WTC11 (cell line): ENCODE results near the gene ZNF548. TPM values are rescaled to one million over a fixed set of nuclear protein-coding genes. Genes with fewer than 3 reads are reported as not detected.

Experiments used
- AFF4 ChIP-seq: sonication (generic); formaldehyde crosslinking; IDR thresholded peaks from 2 replicates; pipeline ENCODE4 v1.8.1; 2023; ENCODE audit warnings: mild to moderate bottlenecking, missing genetic modification reagents, borderline replicate concordance
- ATF1 ChIP-seq: sonication (generic); formaldehyde crosslinking; IDR thresholded peaks from 2 replicates; pipeline ENCODE4 v1.8.1; 2023; ENCODE audit warnings: mild to moderate bottlenecking, moderate library complexity, missing genetic modification reagents
- ATF3 ChIP-seq: sonication (generic); formaldehyde crosslinking; conservative IDR thresholded peaks from 2 replicates; pipeline ENCODE4 v1.8.1; 2022; ENCODE audit warnings: mild to moderate bottlenecking, missing genetic modification reagents
- ATF6 ChIP-seq: sonication (generic); formaldehyde crosslinking; IDR thresholded peaks from 2 replicates; pipeline ENCODE4 v1.8.1; 2023; ENCODE audit warnings: mild to moderate bottlenecking, missing genetic modification reagents
- CREB1 ChIP-seq: sonication (generic); formaldehyde crosslinking; IDR thresholded peaks from 2 replicates; pipeline ENCODE4 v1.8.0; 2023; ENCODE audit warnings: mild to moderate bottlenecking, missing genetic modification reagents
- E2F4 ChIP-seq: sonication (generic); formaldehyde crosslinking; IDR thresholded peaks from 2 replicates; pipeline ENCODE4 v1.8.1; 2022; ENCODE audit warnings: low read depth, mild to moderate bottlenecking, moderate library complexity, missing genetic modification reagents, borderline replicate concordance
- FOXP1 ChIP-seq: sonication (generic); formaldehyde crosslinking; IDR thresholded peaks from 2 replicates; pipeline ENCODE4 v1.8.0; 2022; ENCODE audit warnings: missing genetic modification reagents, mild to moderate bottlenecking, moderate library complexity, borderline replicate concordance
- GABPB1 ChIP-seq: sonication (generic); formaldehyde crosslinking; IDR thresholded peaks from 2 replicates; pipeline ENCODE4 v1.8.1; 2023; ENCODE audit warnings: mild to moderate bottlenecking, missing genetic modification reagents
- NFATC4 ChIP-seq: fragments of 250-450 bp; sonication (Bioruptor Pico); IDR thresholded peaks from 2 replicates; pipeline ENCODE4 v1.9.0; 2021; ENCODE audit warnings: mild to moderate bottlenecking
- NR3C1 ChIP-seq: sonication (generic); formaldehyde crosslinking; conservative IDR thresholded peaks from 2 replicates; pipeline ENCODE4 v1.8.1; 2023; ENCODE audit warnings: low read depth, mild to moderate bottlenecking, missing genetic modification reagents
- PRDM15 ChIP-seq: sonication (generic); formaldehyde crosslinking; IDR thresholded peaks from 2 replicates; pipeline ENCODE4 v1.8.0; 2022; ENCODE audit warnings: missing genetic modification reagents
- PREB ChIP-seq: sonication (generic); formaldehyde crosslinking; IDR thresholded peaks from 2 replicates; pipeline ENCODE4 v1.8.1; 2022; ENCODE audit warnings: mild to moderate bottlenecking, missing genetic modification reagents, moderate library complexity, borderline replicate concordance
- SMAD4 ChIP-seq: sonication (generic); formaldehyde crosslinking; IDR thresholded peaks from 2 replicates; pipeline ENCODE4 v1.8.0; 2022; ENCODE audit warnings: mild to moderate bottlenecking, missing genetic modification reagents
- SOX15 ChIP-seq: fragments of 250-450 bp; sonication (Bioruptor Pico); IDR thresholded peaks from 2 replicates; pipeline ENCODE4 v1.9.0; 2021; ENCODE audit warnings: mild to moderate bottlenecking
- TCF7 ChIP-seq: sonication (generic); formaldehyde crosslinking; IDR thresholded peaks from 2 replicates; pipeline ENCODE4 v1.8.0; 2022; ENCODE audit warnings: mild to moderate bottlenecking, low read depth, missing genetic modification reagents, moderate library complexity
- TEAD4 ChIP-seq: sonication (generic); formaldehyde crosslinking; IDR thresholded peaks from 2 replicates; pipeline ENCODE4 v1.8.0; 2022; ENCODE audit warnings: mild to moderate bottlenecking, missing genetic modification reagents
- TP53 ChIP-seq: sonication (generic); formaldehyde crosslinking; IDR thresholded peaks from 2 replicates; pipeline ENCODE4 v1.8.1; 2023; ENCODE audit warnings: mild to moderate bottlenecking, missing genetic modification reagents
- USF2 ChIP-seq: sonication (generic); formaldehyde crosslinking; IDR thresholded peaks from 2 replicates; pipeline ENCODE4 v1.8.1; 2023; ENCODE audit warnings: mild to moderate bottlenecking, missing genetic modification reagents, moderate library complexity
- ZBTB21 ChIP-seq: sonication (generic); formaldehyde crosslinking; IDR thresholded peaks from 2 replicates; pipeline ENCODE4 v1.8.1; 2023; ENCODE audit warnings: mild to moderate bottlenecking, missing genetic modification reagents, borderline replicate concordance
- ZNF138 ChIP-seq: sonication (generic); formaldehyde crosslinking; conservative IDR thresholded peaks from 2 replicates; pipeline ENCODE4 v1.8.1; 2022; ENCODE audit warnings: mild to moderate bottlenecking, moderate library complexity, missing genetic modification reagents
- ZNF425 ChIP-seq: fragments of 250-450 bp; sonication (Bioruptor Pico); conservative IDR thresholded peaks from 2 replicates; pipeline ENCODE4 v1.9.0; 2021; ENCODE audit warnings: mild to moderate bottlenecking
- total RNA-seq: library from RNA; stranded (reverse); gene quantifications from 3 replicates; pipeline ENCODE4 v1.2.3, GENCODE V29; 2021

The ZNF548 gene
- total RNA-seq, 1 experiment from 2014 or later = 11.3 TPM

GRCh38 chr19:57362997-57363687, 26.5 kb upstream of the ZNF548 start, which contains the start of the genes TRAPPC2B and ZNF547 (continued):
- no peak for TF ChIP-seq E2F4 (CRISPR knock-in tag)
- peak; percentile 69; the same call in 1 of the 2 replicates for TF ChIP-seq CREB1 (CRISPR knock-in tag)
- TF ChIP-seq ZBTB21 (CRISPR knock-in tag) = peak; percentile 100
- TF ChIP-seq ATF6 (CRISPR knock-in tag) = no peak
- TF ChIP-seq USF2 (CRISPR knock-in tag) = peak; percentile 56
- TF ChIP-seq TP53 (CRISPR knock-in tag) = no peak
- TF ChIP-seq TEAD4 (CRISPR knock-in tag) = no peak
- TF ChIP-seq SOX15 (CRISPR knock-in tag) = no peak
- TF ChIP-seq AFF4 (CRISPR knock-in tag) = no peak
- no peak for TF ChIP-seq ATF1 (CRISPR knock-in tag)
- TF ChIP-seq ATF3 = no peak
- TF ChIP-seq ZNF425 (CRISPR knock-in tag) = no peak
- no peak; the same call in 1 of the 2 replicates for TF ChIP-seq FOXP1 (CRISPR knock-in tag)
- TF ChIP-seq TCF7 (CRISPR knock-in tag) = no peak
- no peak for TF ChIP-seq SMAD4 (CRISPR knock-in tag)
- no peak for TF ChIP-seq NR3C1
- TF ChIP-seq ZNF138 = no peak
- TF ChIP-seq PREB (CRISPR knock-in tag) = no peak
- TF ChIP-seq PRDM15 = peak; percentile 87
- no peak for TF ChIP-seq NFATC4 (CRISPR knock-in tag)
- peak; percentile 81 for TF ChIP-seq GABPB1 (CRISPR knock-in tag)
